ENCODE results near the gene MLXIP. TPM values are rescaled to one million over a fixed set of nuclear protein-coding genes. Genes with fewer than 3 reads are reported as not detected.

MLXIP gene
- total and polyA plus RNA-seq, 9 of the 15 experiments (the other 6 are each of a cell fraction or from before 2014, with no cell fraction given), result 2.2 to 66.3 (median 18.1) TPM

- 89% methylated on average over 16 of the region's 17 CpGs for WGBS (ENCODE audit: insufficient coverage, low coverage, missing lambda C conversion rate)
- H3K4me3 ChIP-seq, result no peak overlapping the region
- no peak overlapping the region; a peak in 1 of 4 replicates for H3K9ac ChIP-seq (ENCODE audit: insufficient read depth in 1 of 2, low read depth in 2 of 2, low read length in 2 of 2)
- H4K20me1 ChIP-seq (replicated peaks; ENCODE audit: control insufficient read depth, insufficient read depth, low read length), result peaks cover 19% of the 10 kb centered on the region
- peaks cover 91% of the 10 kb centered on the region; the same call in 2 of the 3 replicates for H3K36me3 ChIP-seq (ENCODE audit: control insufficient read depth, insufficient read depth, low read length)
- intact Hi-C loops (cut with micrococcal nuclease), result loop anchor here (2.0 kb wide), 1 partner anchor 61 kb away; no protein-coding TSS in a partner anchor
- H3K27me3 ChIP-seq (ENCODE audit: control insufficient read depth in 2 of 2, insufficient read depth in 2 of 2, low read length in 2 of 2), result no peaks in the 10 kb centered on the region
- peaks cover 25% of the 10 kb centered on the region for H3K79me2 ChIP-seq (ENCODE audit: control insufficient read depth, insufficient read depth, low read length)
- TF ChIP-seq POLR2G (IDR thresholded peaks at IDR 0.05; ENCODE audit: low read depth, low read length) (0 out of 2 replicates have a peak, but pooled peaks have one; percentile 35), NFIC (IDR thresholded peaks at IDR 0.05) (no peak)
- ChIA-PET POLR2A (interaction anchor here (1.0 to 1.2 kb wide), 2 partner anchors 10 to 76 kb away, joined by 3 to 4 read pairs; no protein-coding TSS in a partner anchor), CTCF (ENCODE audit: low intra/inter-chr PET ratio) (interaction anchor here (1.2 to 1.5 kb wide), 2 partner anchors 22 to 226 kb away, joined by 3 to 4 read pairs; no protein-coding TSS in a partner anchor)
- in situ Hi-C loops (cut with MboI), result no loop called here
- FAIRE-seq (no peak), ATAC-seq (no peak), DNase-seq (ENCODE audit: extremely low read depth in 1 of 4, low spot score in 3 of 4) (no peak)
- peaks cover 5% of the 10 kb centered on the region for H3K9me1 ChIP-seq (ENCODE audit: control insufficient read depth, insufficient read depth, low read length)
- no peaks in the 10 kb centered on the region for H3K9me3 ChIP-seq (replicated peaks; ENCODE audit: control insufficient read depth, insufficient read depth, low read depth, low read length)
- no peak overlapping the region for H3K27ac ChIP-seq (ENCODE audit: extremely low read depth, low read depth, low read length)
- no peak overlapping the region for H3K4me2 ChIP-seq (ENCODE audit: insufficient read depth, low read length)
- H3K4me1 ChIP-seq (replicated peaks in 1 of 2; ENCODE audit: control insufficient read depth in 2 of 2, insufficient read depth in 2 of 2, low read length in 2 of 2), result 0 out of 5 replicates have a peak, but pooled peaks cover 0 to 5% of the 10 kb centered on the region in 2 experiments
- no TSS peak for BruUV-seq (replicated peaks)
- H2AFZ ChIP-seq (ENCODE audit: low read depth, low read length), result no peak overlapping the region
Measured at GRCh38 chr12:122130150-122130549, 51.6 kb downstream of the MLXIP start.

GRCh38 chr12:122133192-122133950, 54.8 kb downstream of the MLXIP start:
- H3K4me3 ChIP-seq, result no peak overlapping the region
- H2AFZ ChIP-seq (ENCODE audit: low read depth, low read length), result no peak overlapping the region
- 89% methylated on average over 19 of the region's 28 CpGs for WGBS (ENCODE audit: insufficient coverage, low coverage, missing lambda C conversion rate)
- TF ChIP-seq MEF2A (IDR thresholded peaks at IDR 0.05; ENCODE audit: control insufficient read depth, low read depth, low read length) (no peak), RBFOX2 (IDR thresholded peaks at IDR 0.05; ENCODE audit: low read depth, low read length) (no peak), POLR2G (IDR thresholded peaks at IDR 0.05; ENCODE audit: low read depth, low read length) (peak; percentile 64), RBM22 (IDR thresholded peaks at IDR 0.05; ENCODE audit: low read depth, low read length, poor library complexity, severe bottlenecking) (peak; percentile 92)
- ATAC-seq (no peak), DNase-seq (ENCODE audit: extremely low read depth in 1 of 4, low spot score in 3 of 4) (no peak), FAIRE-seq (no peak)
- in situ Hi-C loops (cut with MboI) (no loop called here), intact Hi-C loops (cut with micrococcal nuclease) (no loop called here)
- 0 out of 2 replicates have a peak, but pooled peaks cover 4% of the 10 kb centered on the region for H4K20me1 ChIP-seq (replicated peaks; ENCODE audit: control insufficient read depth, insufficient read depth, low read length)
- H3K4me1 ChIP-seq (replicated peaks in 1 of 2; ENCODE audit: control insufficient read depth in 2 of 2, insufficient read depth in 2 of 2, low read length in 2 of 2), result peaks cover 0 to 14% of the 10 kb centered on the region in 2 experiments; a peak in 1 of 5 replicates
- H3K27me3 ChIP-seq (ENCODE audit: control insufficient read depth in 2 of 2, insufficient read depth in 2 of 2, low read length in 2 of 2), result no peaks in the 10 kb centered on the region
- CTCF ChIA-PET (ENCODE audit: low intra/inter-chr PET ratio), result interaction anchor here (0.5 kb wide), 1 partner anchor 338 kb away, joined by 3 read pairs; no protein-coding TSS in a partner anchor
- peaks cover 90% of the 10 kb centered on the region for H3K36me3 ChIP-seq (ENCODE audit: control insufficient read depth, insufficient read depth, low read length)
- no peaks in the 10 kb centered on the region for H3K79me2 ChIP-seq (ENCODE audit: control insufficient read depth, insufficient read depth, low read length)
- no peaks in the 10 kb centered on the region for H3K9me3 ChIP-seq (replicated peaks; ENCODE audit: control insufficient read depth, insufficient read depth, low read depth, low read length)
- POLR2A ChIA-PET, result interaction anchor here (0.7 to 1.6 kb wide), 5 partner anchors 8 to 84 kb away, joined by 3 to 7 read pairs (median 4); no protein-coding TSS in a partner anchor
- H3K27ac ChIP-seq (ENCODE audit: extremely low read depth, low read depth, low read length), result no peak overlapping the region
- H3K9ac ChIP-seq (ENCODE audit: insufficient read depth in 1 of 2, low read depth in 2 of 2, low read length in 2 of 2), result no peak overlapping the region
- no peaks in the 10 kb centered on the region for H3K9me1 ChIP-seq (ENCODE audit: control insufficient read depth, insufficient read depth, low read length)
- no peak overlapping the region for H3K4me2 ChIP-seq (ENCODE audit: insufficient read depth, low read length)
- no TSS peak for BruUV-seq (replicated peaks)

Measured in K562 (cell line).